HG02981 (cell line): ENCODE measurements around the gene TRPC6.

ENCODE experiments used
- ATAC-seq: cut with Tn5 transposase; IDR thresholded peaks from one replicate; pipeline ENCODE4 v1.9.1; 2021; ENCODE audit warnings: mild to moderate bottlenecking, moderate library complexity; ENCODE audit not compliant: unreplicated experiment

The TRPC6 gene

GRCh38 chr11:101583251-101584128 is at the start of gene TRPC6:
Gene TRPC6, minus strand, starts transcription at chr11:101584007. Its CDS starts 504 bp downstream, at chr11:101583503.
- no peak for ATAC-seq

DNA sequence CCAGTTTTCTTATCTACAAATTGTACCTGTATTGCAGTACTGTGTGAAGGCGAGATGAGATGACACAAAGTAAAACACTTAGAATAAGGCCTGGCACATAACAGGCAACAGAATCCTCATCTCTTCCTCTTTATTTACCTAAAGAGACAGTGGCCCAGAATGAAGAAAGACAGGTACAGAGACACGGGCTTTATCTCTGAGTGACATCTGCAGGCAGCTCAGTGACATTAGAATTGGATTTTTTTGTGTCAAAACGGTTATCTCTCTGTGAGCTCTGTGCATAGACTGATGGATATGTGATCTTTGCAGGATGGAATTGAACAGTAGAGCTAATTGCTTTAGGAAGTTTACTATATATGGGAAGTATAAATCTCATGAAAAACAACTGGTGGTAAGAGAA is 36.2 kb upstream of the TRPC6 start:
- no peak for ATAC-seq

DNA sequence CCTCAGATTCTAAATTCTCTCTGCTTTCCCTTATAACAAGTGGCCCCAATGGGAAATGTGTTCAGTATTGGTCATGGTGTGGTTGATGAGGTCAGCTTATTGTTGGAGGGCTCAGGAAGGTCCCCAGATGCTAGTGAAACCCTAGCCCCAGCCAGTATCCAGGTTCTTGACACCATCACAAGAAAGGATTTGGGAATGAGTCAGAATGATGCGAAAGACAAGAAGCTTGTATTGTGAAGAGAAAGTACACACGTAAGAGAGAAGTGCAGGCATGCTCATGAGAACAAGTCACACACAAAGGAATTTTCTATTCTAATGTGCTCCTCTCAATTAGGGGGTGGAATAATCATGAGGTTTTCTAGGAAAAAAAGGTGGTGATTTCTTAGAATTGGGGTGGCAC is 34.9 kb upstream of the TRPC6 start:
- ATAC-seq: no peak

DNA sequence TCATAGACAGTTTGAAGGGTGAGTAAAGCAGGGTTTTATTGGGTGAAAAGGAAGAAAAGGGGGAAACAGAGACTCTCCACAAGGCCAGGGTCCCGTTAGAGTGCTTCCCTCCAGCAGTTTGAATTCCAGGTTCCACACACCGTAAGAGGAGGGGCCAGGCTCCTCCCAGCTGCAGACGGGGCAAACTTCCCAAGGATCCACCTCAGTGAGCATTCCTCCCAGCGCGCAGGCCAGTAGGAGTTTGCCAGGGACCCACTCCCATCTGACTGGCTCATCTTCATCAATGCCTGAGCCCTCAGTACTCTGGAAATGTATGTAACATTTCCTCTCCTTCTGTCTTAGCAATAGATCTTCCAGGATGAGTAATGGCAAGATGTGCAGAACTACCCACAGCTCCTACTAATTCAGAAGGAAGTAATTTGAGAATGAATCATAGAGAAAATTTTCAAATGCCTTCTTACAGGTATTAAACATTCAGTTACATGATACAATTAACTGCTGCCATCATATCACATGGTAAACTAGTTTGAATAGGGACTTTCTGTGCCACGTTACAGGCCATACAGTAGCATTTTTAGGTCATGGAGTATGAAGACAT is 34.0 kb upstream of the TRPC6 start:
- ATAC-seq: no peak

DNA sequence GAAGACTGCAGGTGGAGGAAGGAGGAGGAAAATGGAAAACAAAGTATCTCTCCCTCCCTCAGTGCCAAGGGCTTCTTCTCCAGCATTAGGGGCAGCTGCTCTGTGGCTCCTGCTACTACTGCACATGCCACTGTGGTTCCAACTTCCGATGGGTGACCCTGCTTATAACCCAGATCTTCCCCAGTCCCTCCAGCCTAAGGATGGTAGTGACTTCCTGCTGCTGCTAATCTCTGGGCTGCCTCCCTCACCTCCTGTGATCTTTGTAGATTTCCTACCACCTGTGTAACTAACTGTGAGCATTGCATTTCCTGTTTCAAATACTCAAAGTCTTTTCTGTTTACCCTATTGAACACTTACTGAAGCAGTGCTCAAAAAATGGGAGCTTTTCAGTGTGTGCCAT is 28.7 kb upstream of the TRPC6 start:
- ATAC-seq: no peak

DNA sequence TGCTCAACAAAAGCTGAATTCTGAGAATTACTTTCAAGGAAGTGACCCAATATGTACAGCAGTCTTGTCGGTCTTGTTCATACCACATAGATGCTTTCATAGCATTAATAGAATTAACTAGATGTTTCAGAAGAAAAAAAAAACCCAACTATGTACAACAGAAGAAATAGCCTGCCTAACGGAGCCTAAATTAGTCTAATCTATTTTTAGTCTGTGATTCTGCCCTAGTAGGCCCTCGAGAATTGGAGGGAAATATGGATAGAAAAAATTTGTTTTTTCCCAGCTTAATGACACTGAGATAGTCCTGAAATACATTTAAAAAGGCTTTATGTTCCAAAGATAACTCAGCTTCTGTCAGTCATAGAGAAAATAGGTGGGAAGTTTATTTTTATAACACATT is 17.1 kb upstream of the TRPC6 start:
- no peak for ATAC-seq

GRCh38 chr11:101586965-101587364 is 3.2 kb upstream of the TRPC6 start:
- ATAC-seq: no peak

DNA sequence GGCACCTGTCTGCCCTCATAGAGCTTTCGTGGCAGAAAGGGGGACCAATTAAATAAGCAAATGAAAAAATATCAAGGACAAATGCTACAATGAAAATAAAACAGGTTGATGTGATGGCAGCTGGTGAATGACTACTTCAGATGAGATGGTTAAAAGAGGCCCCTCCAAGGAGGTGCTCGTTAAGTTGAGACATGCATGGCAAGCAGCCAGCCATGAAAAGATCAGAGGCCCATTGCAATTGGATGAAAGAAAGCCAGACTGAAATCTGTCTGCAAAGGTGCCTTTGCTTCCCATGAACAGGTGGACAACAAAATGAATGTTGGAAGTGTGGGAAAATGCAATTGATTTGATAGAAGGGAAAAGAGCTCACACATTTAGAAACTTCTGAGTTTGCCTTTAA is 848 bp upstream of the TRPC6 start:
- ATAC-seq: no peak

GRCh38 chr11:101584129-101584515 is 315 bp upstream of the TRPC6 start:
- no peak for ATAC-seq

DNA sequence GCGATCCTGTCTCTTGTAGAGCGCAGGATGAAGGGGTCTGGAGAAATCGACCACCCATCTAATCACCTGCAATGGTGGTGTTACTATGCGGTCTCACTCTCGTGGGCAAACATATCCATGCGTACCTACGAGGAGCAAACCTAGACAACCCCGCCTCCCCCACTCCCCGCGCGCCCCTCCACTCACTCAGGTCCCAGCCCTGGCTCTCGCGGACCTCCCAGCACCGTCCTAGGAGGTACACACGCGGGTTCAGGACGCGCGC is 887 bp downstream of the TRPC6 start:
- ATAC-seq: no peak

GRCh38 chr11:101582236-101582988 is 1.4 kb downstream of the TRPC6 start:
- no peak for ATAC-seq

DNA sequence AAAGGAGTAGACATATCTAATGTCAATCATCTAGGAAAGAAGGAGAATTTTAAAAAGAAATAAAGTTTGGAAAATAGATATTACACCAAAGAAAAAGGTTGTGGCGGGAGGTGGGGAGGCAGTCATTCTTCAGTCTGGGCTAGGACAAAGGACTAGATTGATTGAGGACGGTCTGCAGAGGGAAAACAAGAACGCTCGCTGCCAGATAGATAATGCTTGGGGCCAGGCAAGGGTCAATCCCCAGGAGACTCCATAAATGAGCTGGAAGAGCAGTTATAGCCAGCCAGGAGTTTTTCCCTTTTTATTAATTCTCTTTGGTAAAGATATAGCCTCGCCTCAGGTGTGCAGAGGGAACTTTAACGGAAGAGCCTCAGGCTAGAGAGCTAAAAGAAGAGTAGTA is 6.3 kb downstream of the TRPC6 start:
- no peak for ATAC-seq

GRCh38 chr11:101576456-101576855 is 7.4 kb downstream of the TRPC6 start:
- ATAC-seq: no peak

GRCh38 chr11:101574886-101575285 is 8.9 kb downstream of the TRPC6 start:
- ATAC-seq: no peak

GRCh38 chr11:101567071-101567470 is 16.7 kb downstream of the TRPC6 start:
- ATAC-seq: no peak

- no peak for ATAC-seq
These were observed 17.2 kb downstream of the TRPC6 start for GRCh38 chr11:101566626-101567025.

GRCh38 chr11:101563166-101563565 is 20.6 kb downstream of the TRPC6 start:
- ATAC-seq: no peak

- ATAC-seq: no peak
These were observed 28.4 kb downstream of the TRPC6 start for GRCh38 chr11:101555366-101555765.

DNA sequence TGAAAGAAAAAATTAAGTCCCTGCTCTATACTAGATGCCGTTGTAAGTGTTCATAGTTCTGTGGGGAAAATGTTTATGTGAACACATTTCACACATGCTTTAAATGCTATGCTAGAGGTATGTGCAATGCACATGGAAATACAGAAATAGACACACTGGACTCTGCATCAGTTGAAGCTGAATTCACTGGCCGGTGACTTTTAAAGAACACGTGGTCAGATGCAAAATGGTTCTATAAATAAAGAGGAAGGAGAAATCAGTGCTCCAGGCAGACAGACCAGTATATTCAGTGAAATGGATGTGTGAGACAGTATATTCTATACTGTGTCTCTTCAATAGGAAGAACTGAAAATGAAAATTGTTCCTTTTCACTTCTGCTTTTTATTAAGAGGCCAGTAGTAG is 29.9 kb downstream of the TRPC6 start:
- ATAC-seq: peak; percentile 99

DNA sequence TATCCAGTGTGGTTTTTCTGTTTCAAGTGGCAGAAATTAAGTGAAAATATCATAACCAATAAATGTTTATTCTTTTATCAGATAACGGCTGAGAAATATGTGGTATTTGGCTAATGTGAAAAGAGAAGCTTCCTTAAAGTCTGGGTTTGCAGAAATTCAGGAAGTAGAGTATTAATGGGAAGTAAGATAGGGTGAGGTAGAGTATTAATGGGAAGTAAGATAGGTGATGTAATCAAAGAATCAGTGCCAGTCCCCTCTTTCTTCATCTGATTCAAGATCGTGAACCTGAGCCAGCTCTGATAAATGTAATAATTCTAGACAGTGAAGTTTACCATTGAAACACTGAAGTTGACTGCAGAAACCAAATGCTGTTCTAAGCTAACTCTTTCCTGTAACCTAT is 30.9 kb downstream of the TRPC6 start:
- no peak for ATAC-seq

- ATAC-seq: no peak
These were observed 55.3 kb downstream of the TRPC6 start for GRCh38 chr11:101528541-101528940.

GRCh38 chr11:101523634-101524260 is 60.1 kb downstream of the TRPC6 start:
- no peak for ATAC-seq
